Neuronal stem cell (in vitro differentiated cells): ENCODE measurements around the gene GAS7.

Source experiments
- DNase-seq: peaks from one replicate; pipeline ENCODE4 v3.0.0-alpha.2; 2013; ENCODE audit warnings: low spot score
- H2AFZ ChIP-seq: one replicate; pipeline ENCODE4 v1.6.1; 2013; ENCODE audit warnings: mild to moderate bottlenecking, low read length, inconsistent platforms
- H2AK5ac ChIP-seq: 2 replicates; pipeline ENCODE4 v1.6.1; 2013; ENCODE audit warnings: low read depth, mild to moderate bottlenecking, inconsistent platforms, low read length, moderate library complexity, mixed read lengths
- H2BK120ac ChIP-seq: 2 replicates; pipeline ENCODE4 v1.6.1; 2013; ENCODE audit warnings: low read depth, mild to moderate bottlenecking, inconsistent platforms, low read length, moderate library complexity, mixed read lengths
- H2BK12ac ChIP-seq: one replicate; pipeline ENCODE4 v1.6.1; 2013; ENCODE audit warnings: low read length, inconsistent platforms
- H2BK15ac ChIP-seq: 2 replicates; pipeline ENCODE4 v1.6.1; 2013; ENCODE audit warnings: mild to moderate bottlenecking, low read length, inconsistent platforms, mixed read lengths
- H2BK5ac ChIP-seq: one replicate; pipeline ENCODE4 v1.6.1; 2013; ENCODE audit warnings: inconsistent platforms, mild to moderate bottlenecking, low read length, moderate library complexity
- H3K14ac ChIP-seq: one replicate; pipeline ENCODE4 v1.6.1; 2013; ENCODE audit warnings: low read length, inconsistent platforms
- H3K18ac ChIP-seq: 2 replicates; pipeline ENCODE4 v1.6.1; 2013; ENCODE audit warnings: low read length, inconsistent platforms
- H3K23ac ChIP-seq: 2 replicates; pipeline ENCODE4 v1.6.1; 2013; ENCODE audit warnings: low read depth, mild to moderate bottlenecking, mixed read lengths, low read length, inconsistent platforms; ENCODE audit not compliant: poor library complexity
- H3K27ac ChIP-seq: replicated peaks from 3 replicates; pipeline ENCODE4 v1.5.1; 2013; ENCODE audit warnings: low read length, inconsistent platforms
- H3K27me3 ChIP-seq, 3 experiments: 2 replicates each; pipeline ENCODE4 v1.6.1; 2013; ENCODE audit warnings: low read length in 3 of 3, mild to moderate bottlenecking in 2 of 3, inconsistent platforms in 1 of 3, low read depth in 1 of 3, mixed read lengths in 1 of 3, moderate library complexity in 1 of 3; ENCODE audit not compliant: control insufficient read depth in 3 of 3, insufficient read depth in 3 of 3
- H3K36me3 ChIP-seq, 2 donors: replicated peaks in 1 of 2; 2 replicates each; pipeline ENCODE4 v1.6.1; 2013; ENCODE audit warnings: low read length in 2 of 2; ENCODE audit not compliant: control insufficient read depth in 2 of 2, insufficient read depth in 2 of 2
- H3K4ac ChIP-seq: 2 replicates; pipeline ENCODE4 v1.6.1; 2013; ENCODE audit warnings: inconsistent platforms, mild to moderate bottlenecking, low read length, moderate library complexity
- H3K4me1 ChIP-seq, 2 donors: 1 replicate in 1 of 2; 2 replicates in 1 of 2; pipeline ENCODE4 v1.6.1; 2013; ENCODE audit warnings: low read length in 2 of 2, low read depth in 1 of 2; ENCODE audit not compliant: control insufficient read depth in 2 of 2, insufficient read depth in 1 of 2
- H3K4me2 ChIP-seq: one replicate; pipeline ENCODE4 v1.6.1; 2013; ENCODE audit warnings: mild to moderate bottlenecking, low read length, inconsistent platforms; ENCODE audit not compliant: insufficient read depth, poor library complexity, severe bottlenecking
- H3K4me3 ChIP-seq, 2 donors: 2 replicates each; pipeline ENCODE4 v1.5.1; 2013; ENCODE audit warnings: low read length in 2 of 2, mild to moderate bottlenecking in 2 of 2, inconsistent platforms in 1 of 2, moderate library complexity in 1 of 2
- H3K79me1 ChIP-seq: one replicate; pipeline ENCODE4 v1.6.1; 2013; ENCODE audit warnings: low read depth, mild to moderate bottlenecking, inconsistent platforms, low read length, moderate library complexity
- H3K9ac ChIP-seq: one replicate; pipeline ENCODE4 v1.6.1; 2013; ENCODE audit warnings: mild to moderate bottlenecking, low read depth, low read length, inconsistent platforms; ENCODE audit not compliant: poor library complexity
- H3K9me3 ChIP-seq, 2 donors: replicated peaks in 1 of 2; 2 replicates each; pipeline versions ENCODE3 to v1.6.1; 2013; ENCODE audit warnings: low read length in 2 of 2, mild to moderate bottlenecking in 2 of 2, inconsistent platforms in 1 of 2, low read depth in 1 of 2, mixed read lengths in 1 of 2, moderate library complexity in 1 of 2; ENCODE audit not compliant: control insufficient read depth in 2 of 2, insufficient read depth in 1 of 2
- H4K8ac ChIP-seq: one replicate; pipeline ENCODE4 v1.6.1; 2013; ENCODE audit warnings: low read depth, mild to moderate bottlenecking, inconsistent platforms, low read length, moderate library complexity
- H4K91ac ChIP-seq: one replicate; pipeline ENCODE4 v1.6.1; 2013; ENCODE audit warnings: low read length, low read depth, mild to moderate bottlenecking, inconsistent platforms; ENCODE audit not compliant: poor library complexity
- WGBS, 2 donors: extraction: QIAGEN DNeasy Blood & Tissue Kit; methylation state at CpG; one replicate each; pipeline ENCODE4 v1.1.7; 2013; ENCODE audit warnings: missing lambda C conversion rate in 2 of 2, mixed read lengths in 1 of 2; ENCODE audit not compliant: insufficient read length in 2 of 2, insufficient replicate concordance in 1 of 2; ENCODE audit errors: extremely low coverage in 2 of 2; 5-methylcytosine and 5-hydroxymethylcytosine counted together

The GAS7 gene

DNA sequence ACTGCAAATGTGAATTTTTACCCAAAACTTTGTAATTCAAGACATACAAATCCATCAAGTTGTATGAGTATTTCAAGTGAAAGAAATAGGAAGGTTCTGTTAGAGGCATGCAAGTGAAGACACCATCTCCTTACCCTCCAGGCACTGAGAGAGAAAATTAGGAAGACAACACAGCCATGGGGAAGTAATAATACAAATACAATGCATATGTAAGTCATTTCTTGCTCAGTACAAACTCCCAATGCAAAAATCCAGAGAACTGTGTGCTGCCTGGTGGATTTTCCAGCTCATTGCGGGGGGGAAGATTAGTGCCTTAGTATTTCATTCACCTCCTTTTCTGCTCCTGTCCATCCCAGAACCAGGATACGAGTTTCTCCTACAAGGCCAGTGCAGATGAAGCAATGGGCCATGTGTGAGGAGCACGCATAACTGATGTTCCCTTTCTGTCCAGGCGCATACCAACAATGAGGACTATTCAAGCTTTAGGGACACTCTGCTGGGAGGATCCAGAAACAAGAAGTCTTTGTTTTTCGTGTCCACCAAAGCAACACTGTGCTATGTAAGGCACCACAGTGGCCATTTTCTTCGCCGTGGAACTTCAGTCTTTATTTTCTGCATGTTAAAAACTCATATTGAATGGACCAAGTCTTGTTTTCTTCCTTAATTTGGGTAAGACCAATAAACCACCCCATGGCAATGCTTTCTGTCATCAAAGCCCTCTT is 149.6 kb downstream of the GAS7 start:
- Histone ChIP-seq H3K23ac (no peak overlapping the region), H3K79me1 (no peaks in the 10 kb centered on the region), H2AFZ (no peak overlapping the region), H2BK12ac (no peak overlapping the region), H3K27ac (no peak overlapping the region), H3K9ac (no peak overlapping the region), H3K4me1 (peaks cover 0 to 2% of the 10 kb centered on the region in 2 donors), H3K4me2 (no peak overlapping the region), H3K4me3 (no peak overlapping the region), H2BK5ac (no peak overlapping the region), H4K91ac (no peak overlapping the region), H3K27me3 (no peaks in the 10 kb centered on the region), H3K18ac (no peak overlapping the region), H2BK15ac (no peak overlapping the region), H3K14ac (no peak overlapping the region), H2AK5ac (no peak overlapping the region), H2BK120ac (no peak overlapping the region), H3K36me3 (no peaks in the 10 kb centered on the region), H4K8ac (no peak overlapping the region), H3K4ac (no peak overlapping the region), H3K9me3 (no peaks in the 10 kb centered on the region)
- no CpG with 5 or more reads among the region's 7 CpGs for WGBS, 2 donors
- DNase-seq, result no peak

GRCh38 chr17:10046786-10047785 is 151.3 kb downstream of the GAS7 start:
- H4K8ac ChIP-seq, result no peak overlapping the region
- H3K23ac ChIP-seq, result no peak overlapping the region
- H3K4me3 ChIP-seq, result no peak overlapping the region
- H3K9ac ChIP-seq, result no peak overlapping the region
- WGBS, 2 donors, result no CpG with 5 or more reads among the region's 13 CpGs
- no peak overlapping the region for H3K4me2 ChIP-seq
- no peak overlapping the region for H2AFZ ChIP-seq
- H3K27me3 ChIP-seq, result no peaks in the 10 kb centered on the region
- no peaks in the 10 kb centered on the region for H3K79me1 ChIP-seq
- H3K14ac ChIP-seq, result no peak overlapping the region
- DNase-seq, result no peak
- no peaks in the 10 kb centered on the region for H3K36me3 ChIP-seq
- H3K27ac ChIP-seq, result no peak overlapping the region
- H2BK5ac ChIP-seq, result no peak overlapping the region
- H2AK5ac ChIP-seq, result no peak overlapping the region
- no peak overlapping the region for H2BK12ac ChIP-seq
- no peak overlapping the region for H2BK120ac ChIP-seq
- no peak overlapping the region for H4K91ac ChIP-seq
- no peak overlapping the region for H3K4ac ChIP-seq
- peaks cover 0 to 2% of the 10 kb centered on the region in 2 donors for H3K4me1 ChIP-seq
- H3K18ac ChIP-seq, result no peak overlapping the region
- no peak overlapping the region for H2BK15ac ChIP-seq
- no peaks in the 10 kb centered on the region for H3K9me3 ChIP-seq

GRCh38 chr17:10045871-10046658 is 152.3 kb downstream of the GAS7 start:
- WGBS, 2 donors, result no CpG with 5 or more reads among the region's 17 CpGs
- Histone ChIP-seq H2AFZ (no peak overlapping the region), H2BK5ac (no peak overlapping the region)

More at GRCh38 chr17:10045871-10046658, 152.3 kb downstream of the GAS7 start:
- Histone ChIP-seq H3K18ac (no peak overlapping the region), H3K27me3 (no peaks in the 10 kb centered on the region), H2AK5ac (no peak overlapping the region), H3K23ac (no peak overlapping the region), H3K4me2 (no peak overlapping the region), H3K4ac (no peak overlapping the region), H3K4me3 (no peak overlapping the region), H2BK12ac (no peak overlapping the region), H3K9me3 (no peaks in the 10 kb centered on the region), H4K91ac (no peak overlapping the region), H3K4me1 (peaks cover 0 to 2% of the 10 kb centered on the region in 2 donors), H4K8ac (no peak overlapping the region), H3K14ac (no peak overlapping the region), H2BK15ac (no peak overlapping the region), H2BK120ac (no peak overlapping the region), H3K36me3 (no peaks in the 10 kb centered on the region), H3K27ac (no peak overlapping the region), H3K9ac (no peak overlapping the region), H3K79me1 (no peaks in the 10 kb centered on the region)
- DNase-seq, result no peak
